ENCODE data around the gene MMP11.

- TF ChIP-seq CTCF (IDR thresholded peaks at IDR 0.05): no peak
- TF ChIP-seq EP300 (IDR thresholded peaks at IDR 0.05): no peak
These were observed 9.6 kb downstream of the MMP11 start for GRCh38 chr22:23782252-23782651.
